HG03575 (cell line): Measurements from ENCODE around the gene PPM1G.
A peak's percentile ranks its signal among the peaks of the same experiment; 100 is the strongest.
"Not testable (repeated sequence)": the region's sequence is repeated elsewhere in the genome, so short reads cannot be mapped to it uniquely, and the experiment has no call there.

Source experiments
- ATAC-seq: cut with Tn5 transposase; IDR thresholded peaks from one replicate; pipeline ENCODE4 v1.9.1; 2021; ENCODE audit not compliant: unreplicated experiment, insufficient number of reproducible peaks, low FRiP score; ENCODE audit errors: extremely low read depth

Gene PPM1G

DNA sequence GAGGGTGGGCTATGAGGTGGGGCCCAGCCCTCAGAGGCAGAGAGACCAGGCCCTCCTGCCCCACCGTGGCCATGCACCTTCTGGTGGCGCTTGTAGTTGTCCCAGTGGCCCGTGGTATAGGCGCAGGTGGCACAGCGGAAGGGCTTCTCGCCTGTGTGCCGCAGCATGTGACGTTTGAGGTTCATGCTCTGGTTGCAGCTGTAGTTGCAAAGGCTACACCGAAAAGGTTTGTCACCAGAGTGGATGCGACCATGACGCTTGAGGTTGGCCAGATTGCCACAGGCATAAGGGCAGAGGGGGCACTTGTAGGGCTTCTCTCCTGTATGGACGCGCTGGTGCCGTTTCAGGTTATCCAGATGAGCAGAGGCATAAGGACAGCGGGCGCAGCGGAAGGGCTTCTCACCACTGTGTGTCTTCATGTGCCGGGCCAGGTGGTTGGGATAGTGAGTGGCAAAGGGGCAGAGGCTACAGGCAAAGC is 31.7 kb downstream of the PPM1G start:
- no peak for ATAC-seq

DNA sequence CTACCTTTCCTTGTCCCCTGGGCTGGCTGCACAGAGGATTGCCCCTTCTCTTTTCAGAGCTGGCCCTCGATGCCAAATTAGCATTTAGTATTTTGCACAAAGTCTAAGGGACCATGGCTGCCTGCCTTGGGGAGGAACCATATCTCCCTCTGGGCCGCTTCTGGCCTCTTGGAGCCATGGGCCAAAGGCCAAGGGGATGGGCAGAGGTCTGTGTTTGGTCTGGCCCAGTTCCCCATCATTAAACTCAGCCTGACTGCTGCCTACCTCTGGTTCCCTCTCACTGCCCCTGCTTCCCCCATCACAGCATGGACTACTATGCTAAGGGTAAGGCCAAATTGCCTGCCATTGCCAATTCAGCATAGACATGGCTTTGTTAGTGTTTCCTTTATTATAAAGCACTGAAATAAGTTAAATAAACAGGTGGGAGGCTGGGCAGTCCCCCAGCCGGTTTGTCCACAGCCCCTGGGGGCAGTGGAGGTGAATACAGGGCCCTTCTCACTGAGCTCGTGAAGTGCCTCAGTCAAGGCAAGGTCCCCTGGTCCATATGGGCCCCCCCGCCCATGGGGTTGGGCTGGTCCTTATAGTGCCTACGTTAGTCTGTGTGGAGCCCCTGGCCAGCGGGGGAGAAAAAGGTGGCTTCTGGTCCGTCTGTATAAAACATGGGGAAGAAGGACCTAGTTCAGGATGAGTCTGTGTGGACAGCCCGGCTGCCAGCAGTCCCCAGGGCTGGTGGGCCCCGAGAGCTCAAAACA is 32.3 kb downstream of the PPM1G start:
- ATAC-seq = no peak

DNA sequence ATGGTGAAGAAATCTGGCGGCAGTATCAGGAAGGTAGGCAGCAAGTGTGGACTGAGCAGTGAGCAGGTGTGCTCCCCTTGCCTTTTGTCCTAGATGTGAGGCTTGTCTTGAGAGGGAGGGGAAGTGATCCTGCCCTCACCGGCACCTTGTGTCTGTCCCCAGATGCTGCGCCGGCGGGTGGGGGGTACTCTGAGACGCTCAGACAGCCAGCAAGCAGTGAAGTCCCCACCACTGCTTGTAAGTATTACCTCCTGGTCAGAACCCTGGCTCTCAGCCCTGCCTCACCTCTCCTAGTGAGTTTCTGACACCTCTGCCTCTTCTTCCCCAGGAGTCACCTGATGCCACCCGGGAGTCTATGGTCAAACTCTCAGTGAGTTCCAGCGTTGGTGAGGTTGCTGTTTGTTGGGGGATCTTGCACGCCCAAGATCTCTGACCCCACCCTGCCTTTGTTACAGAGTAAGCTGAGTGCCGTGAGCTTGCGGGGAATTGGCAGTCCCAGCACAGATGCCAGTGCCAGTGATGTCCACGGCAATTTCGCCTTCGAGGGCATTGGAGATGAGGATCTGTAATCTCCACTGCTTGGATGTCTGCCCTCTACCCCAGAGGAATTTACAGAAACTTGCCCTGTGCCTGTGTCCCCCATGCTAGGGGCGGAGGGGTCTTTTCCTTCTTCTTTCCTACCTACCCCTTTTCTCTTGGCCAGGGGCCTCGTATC is 33.1 kb downstream of the PPM1G start:
- no peak for ATAC-seq

DNA sequence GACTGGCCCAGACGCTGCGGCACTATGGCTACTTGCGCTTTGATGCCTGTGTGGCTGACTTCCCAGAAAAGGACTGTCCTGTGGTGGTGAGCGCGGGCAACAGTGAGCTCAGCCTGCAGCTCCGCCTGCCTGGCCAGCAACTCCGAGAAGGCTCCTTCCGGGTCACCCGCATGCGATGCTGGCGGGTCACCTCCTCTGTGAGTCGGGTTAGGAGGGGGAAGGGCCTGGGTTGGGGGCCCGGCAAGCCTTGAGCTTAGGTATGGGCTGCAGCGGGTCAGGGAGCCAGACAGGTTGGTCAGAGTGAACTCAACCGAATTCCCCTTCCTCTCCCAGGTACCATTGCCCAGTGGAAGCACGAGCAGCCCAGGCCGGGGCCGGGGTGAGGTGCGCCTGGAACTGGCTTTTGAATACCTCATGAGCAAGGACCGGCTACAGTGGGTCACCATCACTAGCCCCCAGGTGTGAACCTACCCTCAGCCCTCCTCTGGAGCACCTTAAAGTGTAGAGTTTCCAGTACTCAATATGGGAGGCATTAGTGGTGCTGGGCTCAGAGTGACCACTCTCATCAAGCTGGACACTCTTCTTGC is 33.8 kb downstream of the PPM1G start:
- ATAC-seq = no peak

GRCh38 chr2:27373567-27373966 is 35.8 kb downstream of the PPM1G start:
- ATAC-seq = no peak

DNA sequence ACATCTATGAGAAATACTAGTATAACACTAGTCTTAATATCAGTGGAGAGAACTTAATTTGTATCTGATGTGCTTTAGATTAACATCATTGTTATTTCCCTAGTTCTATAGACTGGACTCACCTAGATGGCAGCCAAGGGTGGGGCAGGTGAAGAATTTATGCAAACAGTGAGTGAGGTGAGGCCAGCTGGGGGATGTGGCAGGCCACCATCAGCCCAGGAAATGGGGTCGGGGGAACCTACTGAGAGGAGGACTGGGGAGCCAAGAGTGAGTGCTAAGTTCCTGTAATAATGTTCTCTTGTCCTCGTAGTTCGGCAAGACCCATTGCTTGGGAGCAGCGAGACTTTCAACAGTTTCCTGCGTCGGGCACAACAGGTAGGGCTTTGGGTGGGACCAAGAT is 36.5 kb downstream of the PPM1G start:
- ATAC-seq = no peak

DNA sequence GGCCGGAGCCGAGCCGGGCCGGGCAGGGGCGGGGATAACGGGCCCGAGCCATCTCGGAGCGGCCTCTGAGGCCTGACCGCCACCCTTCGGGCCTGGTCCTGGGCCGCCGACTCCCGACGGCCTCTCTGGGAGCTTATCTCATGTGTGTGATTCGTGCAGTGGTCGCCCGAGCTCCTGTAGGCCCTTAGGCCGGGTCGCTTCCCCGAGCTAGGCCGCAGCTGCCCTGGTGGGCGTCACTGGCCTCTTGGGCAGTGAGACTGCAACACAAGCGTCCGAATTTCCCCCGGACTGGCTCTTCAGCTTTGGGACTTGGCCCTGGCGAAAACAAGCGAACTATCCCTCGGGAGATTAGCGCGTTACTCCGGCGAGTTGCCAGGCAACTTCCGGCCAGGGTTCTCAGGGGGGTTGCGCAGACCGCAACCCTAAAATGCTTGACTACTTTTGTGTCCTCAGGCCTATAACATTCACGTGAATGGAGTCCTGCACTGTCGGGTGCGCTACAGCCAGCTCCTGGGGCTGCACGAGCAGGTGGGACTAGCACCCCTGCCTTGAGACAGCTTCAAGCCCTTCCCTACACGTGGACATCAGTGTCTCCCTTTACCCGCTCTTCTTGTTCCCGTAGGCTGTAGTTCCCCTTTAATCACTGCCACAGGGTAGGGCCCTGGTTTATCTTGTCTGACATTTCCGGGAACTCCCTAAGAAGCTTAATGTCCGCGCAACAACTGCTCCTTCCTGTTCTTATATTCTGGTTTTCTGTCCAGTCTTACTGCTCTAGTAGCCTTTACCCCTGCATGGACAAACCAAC is 38.4 kb downstream of the PPM1G start:
- ATAC-seq = no peak

DNA sequence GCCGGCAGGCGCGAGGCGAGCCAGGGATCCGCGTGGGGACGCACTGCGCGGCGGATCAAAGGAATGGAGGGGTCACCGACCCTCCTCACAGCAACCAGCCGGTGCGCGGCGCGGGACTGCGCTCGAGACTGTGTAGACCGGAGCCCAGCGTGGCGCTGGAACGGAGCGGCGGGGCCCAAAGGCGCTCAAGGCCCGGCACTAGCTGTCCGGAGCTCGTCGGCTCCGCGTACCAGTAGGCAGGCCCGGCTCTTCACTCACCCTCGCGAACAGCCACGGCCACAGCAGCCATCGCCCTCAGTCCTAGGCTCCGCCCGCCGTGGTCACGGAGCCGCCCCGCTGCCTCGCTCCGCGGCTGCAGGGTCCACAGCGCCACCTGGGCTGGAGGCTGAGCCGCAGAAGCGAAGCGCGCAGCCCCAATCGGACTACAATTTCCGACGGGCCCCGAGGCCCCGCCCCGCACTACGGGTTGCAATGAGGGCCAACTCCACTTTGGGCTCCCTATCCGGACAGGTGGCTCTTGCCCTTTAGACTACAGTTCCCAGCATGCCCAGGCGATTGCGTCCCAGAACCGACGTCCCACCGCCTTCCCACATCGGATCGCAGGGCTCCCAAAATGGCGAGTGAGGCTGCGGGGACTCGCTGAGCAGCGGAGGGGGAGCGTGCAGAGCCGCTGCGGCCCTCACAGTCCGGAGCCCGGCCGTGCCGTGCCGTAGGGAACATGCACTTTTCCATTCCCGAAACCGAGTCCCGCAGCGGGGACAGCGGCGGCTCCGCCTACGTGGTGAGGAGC is 39.2 kb downstream of the PPM1G start, which contains the start of the genes EIF2B4 and SNX17:
Gene EIF2B4, minus strand, starts transcription at position 313 of the 790 bp plus-strand sequence. Its CDS starts 24 bp downstream, at position 289.
Gene SNX17, plus strand, starts transcription at position 591 of the 790 bp plus-strand sequence. Its CDS starts 128 bp downstream, at position 719.
- ATAC-seq = peak; percentile 70

GRCh38 chr2:27369471-27370025 is 39.8 kb downstream of the PPM1G start:
- no peak for ATAC-seq

GRCh38 chr2:27363933-27364332 is 45.5 kb downstream of the PPM1G start:
- no peak for ATAC-seq

DNA sequence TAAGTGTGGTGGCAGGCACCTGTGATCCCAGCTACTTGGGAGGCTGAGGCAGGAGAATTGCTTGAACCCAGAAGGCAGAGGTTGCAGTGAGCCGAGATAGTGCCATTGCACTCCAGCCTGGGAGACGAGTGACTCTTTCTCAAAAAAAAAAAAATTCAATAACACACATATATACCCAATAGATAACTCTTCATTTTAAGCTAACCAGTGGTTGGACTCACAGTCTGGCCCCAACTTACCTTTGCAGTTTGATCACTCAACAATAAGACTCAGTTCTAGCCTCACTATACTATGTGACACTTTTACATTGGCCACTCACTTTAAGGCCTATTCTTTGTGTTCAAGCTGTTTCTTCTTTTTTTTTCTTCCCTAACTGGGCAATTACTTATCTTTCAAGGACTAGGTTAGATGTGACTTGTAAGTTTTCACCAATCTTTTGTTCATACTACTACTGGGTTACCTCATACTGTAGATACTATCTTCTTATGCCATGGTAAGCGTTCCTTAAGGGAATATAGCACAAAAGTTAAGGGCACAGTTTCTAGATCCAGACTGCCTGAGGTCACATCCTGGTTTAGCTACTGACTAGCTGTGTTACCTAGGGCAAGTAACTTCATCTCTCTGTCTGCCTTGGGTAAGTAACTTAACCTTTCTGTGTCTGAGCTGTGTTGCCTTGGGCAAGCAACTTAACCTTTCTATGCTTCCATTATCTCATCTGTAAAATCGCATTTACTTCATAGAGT is 46.5 kb downstream of the PPM1G start:
- no peak for ATAC-seq

- peak; percentile 50 for ATAC-seq
Measured at GRCh38 chr2:27356382-27357181, 52.8 kb downstream of the PPM1G start, which contains the start of gene GTF3C2. GTF3C2 (minus strand) TSS chr2:27356764; CDS start chr2:27343554, 13,210 bp downstream.

DNA sequence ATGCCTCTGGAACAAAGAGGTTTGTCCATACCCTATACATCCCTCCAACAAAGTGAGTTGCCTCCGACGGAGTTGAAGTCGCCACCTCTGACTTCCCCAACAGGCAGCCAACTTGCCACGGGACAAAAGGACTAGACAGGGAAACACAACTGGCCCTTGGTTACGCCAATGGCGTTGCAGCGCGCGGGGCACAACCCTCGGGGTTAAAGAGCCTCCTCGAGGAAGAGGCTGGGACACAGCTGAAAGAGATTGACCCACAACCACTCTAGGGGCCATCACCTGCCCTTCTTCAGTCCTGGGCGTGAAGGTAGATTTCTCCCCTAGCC is 53.4 kb downstream of the PPM1G start:
- ATAC-seq = peak; percentile 8

DNA sequence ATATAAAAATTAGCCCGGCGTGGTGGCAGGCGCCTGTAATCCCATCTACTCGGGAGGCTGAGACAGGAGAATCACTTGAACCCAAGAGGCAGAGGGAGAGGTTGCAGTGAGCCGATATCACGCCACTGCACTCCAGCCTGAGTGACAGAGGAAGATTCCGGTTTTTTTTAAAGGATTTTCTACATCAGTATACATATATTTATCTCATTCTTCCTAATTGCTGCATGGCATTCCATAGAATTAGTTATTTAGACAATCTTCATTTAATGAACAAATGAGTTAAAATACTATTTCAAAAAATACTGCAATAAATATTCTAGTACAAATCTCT is 54.8 kb downstream of the PPM1G start:
- no peak for ATAC-seq

DNA sequence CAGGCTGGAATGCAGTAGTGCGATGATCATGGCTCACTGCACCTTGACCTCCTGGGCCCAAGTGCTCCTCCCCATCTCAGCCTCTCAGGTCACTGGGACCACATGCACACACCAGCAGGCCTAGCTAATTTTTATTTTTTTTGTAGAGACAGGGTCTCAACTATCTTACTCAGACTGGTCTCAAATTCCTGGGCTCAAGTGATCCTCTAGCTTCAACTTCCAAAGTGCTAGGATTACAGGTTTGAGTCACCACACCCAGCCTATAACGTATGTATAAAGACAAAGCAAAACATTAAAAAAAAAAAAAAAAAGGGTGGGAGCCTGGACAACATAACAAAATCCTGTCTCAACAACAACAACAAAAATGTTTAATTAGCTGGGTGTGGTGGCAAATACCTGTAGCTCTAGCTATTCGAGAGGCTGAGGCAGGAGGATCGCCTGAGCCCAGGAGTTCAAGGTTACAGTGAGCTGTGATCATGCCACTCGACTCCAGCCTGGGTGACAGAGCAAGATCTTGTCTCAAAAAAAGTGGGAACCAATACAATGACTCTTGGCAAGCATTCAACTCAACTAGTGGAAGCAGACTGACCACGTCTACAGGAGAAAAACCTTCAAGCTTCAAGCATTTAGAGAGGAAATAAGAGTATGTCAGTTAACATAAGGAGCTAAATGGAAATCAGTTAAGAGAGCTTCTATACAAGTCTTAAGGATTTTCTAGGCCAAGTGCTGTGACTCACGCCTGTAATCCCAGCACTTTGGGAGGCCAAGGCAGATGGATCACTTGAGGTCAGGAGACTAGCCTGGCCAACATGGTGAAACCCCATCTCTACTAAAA is 55.4 kb downstream of the PPM1G start:
- ATAC-seq = no peak

DNA sequence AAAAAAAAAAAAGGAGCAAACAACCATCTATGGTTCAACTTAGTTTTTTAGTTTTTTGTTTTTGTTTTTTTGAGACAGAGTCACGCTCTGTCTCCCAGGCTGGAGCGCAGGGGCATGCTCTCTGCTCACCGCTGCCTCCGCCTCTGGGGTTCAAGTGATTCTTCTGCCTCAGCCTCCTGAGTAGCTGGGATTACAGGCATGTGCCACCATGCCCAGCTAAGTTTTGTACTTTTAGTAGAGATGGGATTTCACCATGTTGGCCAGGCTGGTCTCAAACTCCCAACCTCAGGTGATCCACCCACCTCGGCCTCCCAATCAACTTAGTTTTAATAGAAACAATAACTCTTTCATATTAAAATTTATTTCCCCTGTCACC is 56.0 kb downstream of the PPM1G start:
- ATAC-seq = not testable (repeated sequence)
